ENCODE measurements around the gene TOMT.
A peak's percentile ranks its signal among the peaks of the same experiment; 100 is the strongest.

The TOMT gene

DNA sequence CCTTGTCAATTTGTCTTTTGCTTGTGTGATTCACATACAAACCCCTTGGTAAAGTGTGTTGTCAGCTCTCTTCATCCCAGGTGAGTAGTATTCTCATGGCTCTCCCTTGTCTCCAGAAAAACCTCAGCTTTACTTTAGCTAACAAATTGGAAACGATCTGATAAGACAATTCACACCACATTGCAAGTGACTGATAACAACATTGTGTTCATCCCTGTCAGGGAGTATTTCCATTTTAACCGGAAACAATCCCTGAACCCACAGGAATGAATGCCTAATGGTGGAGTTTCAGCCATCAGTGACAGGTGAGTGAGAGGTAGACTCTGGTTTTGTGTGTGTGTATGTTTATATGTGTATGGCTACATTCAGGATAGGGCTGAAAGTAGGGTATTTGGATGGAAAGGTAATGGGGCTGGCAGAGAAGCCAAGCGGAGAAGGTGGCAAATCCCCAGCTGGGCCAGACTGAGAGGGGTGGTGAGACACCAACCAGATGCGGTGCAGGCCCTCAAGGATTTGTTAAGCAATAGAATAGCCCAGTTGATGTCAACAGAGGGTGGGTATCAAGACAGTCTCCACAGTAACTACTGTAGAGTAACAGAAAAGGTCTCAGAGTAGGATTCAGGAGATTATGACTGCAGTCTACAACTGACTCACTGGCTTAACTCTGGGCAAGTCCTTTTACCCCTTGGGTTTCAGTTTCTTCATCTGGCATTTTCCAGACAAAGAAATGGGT lies 17.5 kb upstream of the TOMT start:
- no peak for DNase-seq

DNA sequence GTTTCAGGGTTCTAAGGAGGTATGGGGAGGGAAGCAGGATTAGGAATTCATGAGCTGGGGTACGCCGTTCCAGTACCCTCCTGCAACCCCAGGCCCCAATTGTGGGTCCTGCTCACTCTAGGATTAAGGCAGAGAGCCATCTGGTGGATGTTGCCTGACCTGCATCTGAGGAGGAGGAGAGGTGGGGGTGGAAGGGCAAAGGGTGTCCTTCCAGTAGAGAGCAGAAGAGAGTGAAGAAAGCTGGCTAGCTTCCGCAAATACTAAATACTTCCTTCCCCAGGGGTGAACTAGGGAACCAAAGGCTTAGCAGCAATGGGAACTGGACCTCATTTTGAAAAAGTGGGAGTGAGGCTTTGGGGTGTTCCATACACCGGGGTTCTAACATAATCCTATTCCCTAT lies 14.4 kb upstream of the TOMT start:
- DNase-seq, result peak; percentile 62

- no peak for DNase-seq
These were observed 7.0 kb upstream of the TOMT start for GRCh38 chr11:72098741-72099140.

DNA sequence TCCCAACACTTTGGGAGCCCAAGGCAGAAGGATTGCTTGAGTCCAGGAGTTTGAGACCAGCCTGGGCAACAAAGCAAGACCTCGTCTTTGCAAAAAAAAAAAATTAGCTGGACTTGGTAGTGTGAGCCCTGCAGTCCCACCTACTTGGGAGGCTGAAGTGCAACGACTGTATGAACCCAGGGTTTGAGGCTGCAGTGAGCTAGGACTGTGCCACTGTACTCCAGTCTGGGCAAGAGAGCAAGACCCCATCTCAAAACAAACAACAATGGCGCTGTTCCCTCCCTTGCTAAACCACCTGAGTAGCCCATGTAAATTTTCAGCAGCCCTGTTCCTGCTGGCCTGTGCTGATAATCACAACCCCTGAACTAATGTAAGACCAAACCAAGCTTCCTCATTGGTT lies 5.7 kb upstream of the TOMT start:
- no peak for DNase-seq

GRCh38 chr11:72100462-72100861 lies 5.3 kb upstream of the TOMT start:
- DNase-seq, result no peak

- DNase-seq, result no peak
These were observed 3.6 kb upstream of the TOMT start for GRCh38 chr11:72102162-72102561.

DNA sequence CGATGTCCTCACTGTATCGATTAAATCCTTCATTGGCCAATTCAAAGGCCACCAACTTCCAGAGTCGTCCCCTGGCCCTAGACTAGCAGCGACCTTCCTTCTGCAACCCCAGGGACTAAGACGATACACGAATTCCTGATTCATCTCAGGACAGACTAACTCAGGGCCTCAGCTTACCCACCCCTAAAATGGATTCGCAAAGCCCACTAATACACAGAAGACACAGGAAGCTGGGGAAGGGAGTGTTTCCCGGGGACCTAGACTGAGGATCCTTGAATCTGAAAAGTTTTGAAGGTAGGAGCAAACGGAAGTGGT lies 3.1 kb upstream of the TOMT start:
- no peak for DNase-seq

DNA sequence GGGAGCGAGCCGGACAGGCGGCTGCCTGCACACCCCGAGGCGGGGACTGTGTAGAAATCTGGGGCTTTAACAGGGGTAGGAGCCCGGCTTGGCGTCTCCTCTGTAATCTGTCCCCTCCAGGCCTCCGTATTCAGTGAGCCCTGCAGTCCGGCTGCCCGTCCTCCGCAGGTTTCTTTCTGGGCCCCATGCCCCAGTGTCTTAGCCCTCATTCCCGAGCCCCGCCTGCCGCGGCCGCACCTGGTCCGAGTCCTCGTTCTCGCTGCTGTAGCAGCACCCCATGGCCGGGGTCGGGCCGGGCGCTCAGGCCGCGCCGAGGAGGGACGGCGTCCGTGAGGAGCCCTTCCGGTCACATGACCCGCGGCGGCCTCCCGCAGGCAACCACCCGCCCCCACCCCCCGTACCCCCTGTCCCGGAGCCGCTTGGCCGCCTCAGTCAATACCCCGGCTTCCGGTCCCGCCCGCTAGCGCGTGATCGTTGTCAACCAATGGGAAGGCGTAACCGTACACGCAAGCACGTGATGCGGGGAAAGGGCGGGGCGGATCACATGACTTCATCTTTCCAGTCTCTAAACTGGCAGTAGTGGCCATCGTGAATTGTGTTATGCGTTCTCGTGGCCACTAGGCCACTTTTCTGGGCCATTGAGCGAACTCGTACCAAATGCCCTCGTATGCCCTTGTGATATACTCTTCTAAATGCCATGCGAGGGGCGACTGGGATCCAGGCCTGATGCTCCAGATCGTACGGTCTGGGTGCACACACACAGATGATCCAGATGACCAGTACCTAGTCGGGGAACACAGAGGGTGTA lies 2.6 kb upstream of the TOMT start, which contains the start of gene LAMTOR1:
Gene LAMTOR1, minus strand, starts transcription at position 352 of the 808 bp plus-strand sequence. Its CDS starts 73 bp downstream, at position 279.
- DNase-seq, result peak; percentile 83

GRCh38 chr11:72103754-72104167 lies 2.0 kb upstream of the TOMT start:
- DNase-seq, result no peak

- DNase-seq, result no peak
These were observed 5.8 kb downstream of the TOMT start for GRCh38 chr11:72111300-72112142.

DNA sequence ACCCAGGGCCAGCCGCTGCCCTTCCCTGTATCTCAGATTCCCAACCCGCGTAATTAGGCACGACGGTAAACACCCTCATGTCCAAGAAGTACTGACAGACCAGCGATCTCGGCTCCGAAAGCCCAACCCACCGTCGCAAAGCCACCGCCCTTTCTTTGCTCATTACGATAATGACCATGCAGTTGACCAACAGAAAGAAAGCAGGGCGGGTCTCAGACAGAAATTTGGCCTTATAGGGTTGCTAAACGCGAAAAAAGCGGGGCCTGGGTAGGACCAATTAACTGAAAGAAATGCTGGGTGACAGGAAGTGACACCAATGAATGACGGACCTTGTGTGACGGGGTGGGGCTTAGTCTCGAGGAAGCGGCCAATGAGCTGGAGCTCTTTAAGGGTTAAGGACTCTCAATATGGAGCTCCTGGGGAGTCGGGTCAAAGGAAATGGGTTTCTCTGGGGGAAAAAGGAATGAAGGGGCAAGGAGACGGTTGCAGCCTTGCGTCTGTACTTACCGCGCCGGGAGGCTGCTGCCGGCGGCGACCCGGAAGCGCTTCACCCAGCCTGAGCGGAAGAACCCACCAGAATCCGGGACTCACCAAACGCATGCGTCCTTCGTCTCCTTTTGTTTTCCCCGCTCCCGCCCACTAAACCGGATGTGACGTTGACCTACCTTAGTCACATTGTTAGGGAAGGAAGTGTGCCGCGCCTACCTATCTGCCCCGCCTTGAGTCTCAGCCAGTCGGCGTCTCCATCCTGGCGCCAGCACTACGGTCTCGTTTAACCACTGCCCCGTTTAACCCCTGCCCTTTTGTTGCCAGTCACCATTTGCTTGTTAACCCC lies 6.6 kb downstream of the TOMT start, which contains the start of gene ANAPC15:
Gene ANAPC15, minus strand, starts transcription at position 553 of the 835 bp plus-strand sequence. CDS start 1,419 bp downstream, outside the sequence.
- DNase-seq, result peak; percentile 65

DNA sequence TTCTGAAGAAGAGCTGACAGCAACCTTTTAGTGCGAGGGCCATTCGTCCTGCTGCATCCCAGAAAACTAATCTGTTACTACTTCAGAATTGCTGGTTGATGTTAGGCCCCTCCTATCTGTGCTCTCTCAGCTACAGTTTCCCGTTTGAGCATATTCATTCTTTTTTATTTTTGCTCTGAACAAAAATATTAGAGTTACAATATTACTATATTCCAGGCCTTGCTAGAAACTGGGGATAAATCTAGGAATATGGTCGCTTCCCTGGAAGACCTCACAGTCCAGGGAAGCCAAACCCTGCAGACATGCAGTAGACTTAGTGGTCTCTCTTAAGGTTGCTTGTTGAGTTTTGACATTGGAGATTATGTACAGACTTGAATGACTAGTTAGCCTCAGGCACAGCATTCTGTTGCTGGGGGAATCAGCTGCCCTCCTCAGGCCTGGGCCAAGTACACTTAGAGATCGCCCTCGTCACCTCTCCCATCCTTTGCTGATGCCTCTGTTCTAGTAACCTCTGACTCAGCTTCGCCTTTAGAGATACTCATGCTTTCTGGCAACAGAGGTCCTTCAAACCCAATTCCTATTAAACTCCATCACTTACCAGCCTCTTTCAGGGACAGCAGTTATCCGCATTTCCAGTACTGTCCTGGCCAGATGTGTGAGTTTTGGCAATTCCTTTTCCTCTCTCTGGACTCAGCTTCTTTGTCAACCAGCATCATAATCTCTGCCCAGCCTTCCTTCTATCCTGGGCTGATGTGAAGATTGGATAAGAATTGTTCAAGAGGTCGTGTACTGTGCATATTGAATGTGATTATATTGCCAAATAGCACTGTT lies 7.5 kb downstream of the TOMT start:
- no peak for DNase-seq

DNA sequence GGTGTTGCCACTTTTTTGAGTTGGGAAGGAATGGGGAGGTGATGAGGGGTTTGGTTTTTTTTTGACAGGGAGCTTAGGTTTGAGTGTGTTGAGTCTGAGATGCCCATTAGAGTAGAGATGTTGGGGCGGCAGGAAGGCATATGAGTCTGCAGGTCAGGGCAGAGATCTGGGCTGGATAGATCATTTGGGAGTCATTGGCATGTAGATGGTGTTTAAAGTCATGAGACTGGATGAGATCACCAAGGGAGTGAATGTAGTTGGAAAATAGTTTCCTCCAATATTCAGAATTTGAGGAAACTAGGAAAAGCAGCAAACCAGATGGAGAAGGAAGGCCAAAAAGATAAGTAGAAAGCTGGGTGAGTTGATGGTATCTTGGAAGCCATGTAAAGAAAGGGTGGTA lies 8.8 kb downstream of the TOMT start:
- DNase-seq, result no peak

DNA sequence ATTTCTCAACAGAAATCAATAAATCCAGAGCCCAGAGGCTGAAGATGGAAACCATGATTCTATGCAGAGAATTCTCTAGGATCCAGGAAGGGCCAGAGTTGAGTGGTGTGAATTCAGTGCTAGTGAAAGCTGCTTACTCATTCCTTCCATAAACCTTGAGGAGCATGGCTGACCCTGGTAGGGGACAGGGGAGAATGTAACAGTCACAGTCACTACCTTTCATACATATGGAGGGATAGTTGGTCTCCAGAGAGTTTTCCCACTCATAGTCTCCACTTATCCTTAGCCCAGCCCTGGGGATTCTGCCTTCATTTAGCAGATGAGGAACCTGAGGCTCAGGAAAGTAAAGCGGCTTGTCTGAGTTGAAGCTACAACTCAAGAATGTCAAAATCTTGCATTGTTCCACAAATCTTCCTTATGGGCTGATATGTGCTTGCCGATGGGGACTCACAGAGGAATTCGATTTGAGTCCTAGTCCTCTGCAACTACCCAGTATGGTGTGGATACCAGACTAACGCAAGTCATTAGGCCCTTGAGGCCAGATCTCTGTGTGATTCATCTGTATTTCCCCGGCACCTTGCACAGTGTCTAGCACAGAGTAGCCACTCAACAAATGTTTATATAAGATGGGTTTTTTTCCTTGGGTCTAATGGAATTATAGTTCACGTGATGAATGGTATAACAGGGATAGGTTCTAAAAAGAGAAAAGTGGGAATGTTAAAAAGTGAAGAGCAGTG lies 10.5 kb downstream of the TOMT start:
- no peak for DNase-seq

- no peak for DNase-seq
These were observed 13.5 kb downstream of the TOMT start for GRCh38 chr11:72119198-72119597.

DNA sequence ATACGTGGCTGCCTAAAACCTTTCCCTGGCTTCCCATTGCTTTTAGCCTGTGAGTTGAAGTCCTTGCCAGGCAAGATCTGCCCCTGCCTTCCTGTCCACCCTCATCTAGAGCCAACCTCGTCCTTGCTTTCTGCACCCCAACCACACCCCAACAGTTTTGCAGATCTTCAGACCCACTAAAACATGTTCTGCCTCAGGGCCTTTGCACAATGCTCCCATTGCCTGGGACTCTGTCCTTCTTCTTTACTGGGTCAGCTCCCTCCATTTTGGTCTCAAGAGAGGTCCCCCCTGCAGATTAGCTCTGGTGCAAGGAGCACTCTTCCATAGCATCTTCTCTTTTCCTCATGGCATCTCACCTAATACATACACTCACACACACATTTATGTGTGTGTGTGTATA lies 15.2 kb downstream of the TOMT start:
- DNase-seq, result no peak

DNA sequence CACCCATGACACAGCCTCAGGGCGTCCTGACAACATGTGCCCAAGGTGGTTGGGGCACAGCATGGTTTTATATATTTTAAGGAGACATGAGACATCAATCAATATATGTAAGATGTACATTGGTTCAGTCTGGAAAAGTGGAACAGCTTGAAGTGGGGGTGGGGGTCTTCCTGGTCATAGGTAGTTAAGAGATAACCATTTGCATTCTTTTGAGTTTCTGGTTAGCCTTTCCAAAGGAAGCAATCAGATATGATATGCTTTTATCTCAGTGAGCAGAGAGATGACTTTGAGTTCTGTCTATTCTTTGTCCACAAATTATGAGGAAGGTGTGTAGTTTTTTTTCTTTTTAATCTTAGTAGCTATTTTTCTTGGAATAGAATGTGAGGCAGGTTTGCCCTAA lies 16.9 kb downstream of the TOMT start:
- DNase-seq, result no peak

DNA sequence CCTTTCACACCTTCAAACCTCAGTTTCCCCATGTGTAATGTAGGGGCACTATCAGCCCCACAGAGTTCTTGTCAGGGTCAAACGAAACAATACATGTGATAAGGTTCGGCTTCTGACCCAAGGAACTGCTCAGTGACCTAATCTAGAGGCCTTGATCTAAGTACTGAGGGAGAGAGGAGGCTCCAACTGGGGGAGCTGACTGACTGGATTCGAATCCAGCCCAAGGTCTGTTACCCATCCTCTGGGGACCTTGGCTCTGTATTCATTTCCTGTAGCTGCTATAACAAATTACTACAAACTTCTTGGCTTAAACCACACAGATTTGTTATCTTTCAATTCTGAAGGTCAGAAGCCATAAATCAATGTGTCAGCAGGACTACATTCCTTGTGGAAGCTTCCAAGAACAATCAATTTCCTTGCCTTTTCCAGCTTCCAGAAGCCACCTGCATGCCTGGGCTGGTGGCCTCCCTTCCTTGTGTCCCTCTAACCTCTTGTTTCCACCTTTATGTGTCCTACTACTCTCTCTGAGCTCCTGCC lies 17.5 kb downstream of the TOMT start:
- no peak for DNase-seq

- no peak for DNase-seq
These were observed 18.3 kb downstream of the TOMT start for GRCh38 chr11:72124046-72124445.

- DNase-seq, result no peak
These were observed 20.2 kb downstream of the TOMT start for GRCh38 chr11:72125956-72126355.
